Measurements from ENCODE around the gene GABBR2. TPM values are rescaled to one million over a fixed set of nuclear protein-coding genes. Genes with fewer than 3 reads are reported as not detected.

GABBR2 gene
- total RNA-seq, 2 donors from 2014 or later = 1.2 to 1.3 TPM

DNA sequence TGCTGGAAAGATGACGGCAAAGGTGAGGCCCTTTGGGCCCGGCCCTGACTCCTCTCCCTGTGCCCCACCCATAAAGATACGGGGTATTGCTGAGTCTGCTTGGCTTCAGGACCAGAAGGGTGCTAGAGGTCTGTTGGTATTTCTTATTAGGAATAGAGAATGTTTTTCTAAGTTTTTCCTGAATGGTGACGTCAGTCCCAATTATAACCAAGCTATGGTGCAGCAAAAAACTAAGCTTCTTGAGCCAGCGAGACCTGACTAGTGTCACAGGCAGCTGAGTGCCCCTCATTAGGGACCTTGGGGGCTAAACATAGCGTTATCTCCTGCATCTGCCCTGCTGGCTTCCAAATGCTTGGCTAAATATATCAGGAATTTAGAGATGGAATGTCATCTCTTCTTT, 302.3 kb downstream of the GABBR2 start:
- no peaks in the 10 kb centered on the region for H3K9me3 ChIP-seq (ENCODE audit: control insufficient read depth, low read length)
- no peak overlapping the region for H3K27ac ChIP-seq (ENCODE audit: low read depth, low read length)
- no peaks in the 10 kb centered on the region for H3K9me3 Mint-ChIP-seq
- no peak overlapping the region for H3K27ac Mint-ChIP-seq
- no peak overlapping the region for H3K4me3 ChIP-seq (ENCODE audit: low read length)
- no peaks in the 10 kb centered on the region for H3K4me1 ChIP-seq (ENCODE audit: control insufficient read depth, insufficient read depth, low read length)
- 93 to 95% methylated on average over 5 to 6 of the region's 6 CpGs for WGBS, 2 experiments (ENCODE audit: insufficient coverage in 1 of 2, insufficient read length in 1 of 2)
- peaks cover 2% of the 10 kb centered on the region for H3K27me3 Mint-ChIP-seq (ENCODE audit: insufficient read depth)
- H3K36me3 ChIP-seq (ENCODE audit: control insufficient read depth, insufficient read depth, low read length) = no peaks in the 10 kb centered on the region
- H3K9ac ChIP-seq (ENCODE audit: extremely low read depth, low read length, poor library complexity, severe bottlenecking) = no peak overlapping the region
- DNase-seq = no peak
- no peaks in the 10 kb centered on the region for H3K27me3 ChIP-seq (ENCODE audit: control insufficient read depth, insufficient read depth, low read length, poor library complexity, severe bottlenecking)
- H3K4me3 Mint-ChIP-seq = no peak overlapping the region
- H3K4me1 Mint-ChIP-seq = peaks cover 16% of the 10 kb centered on the region
- H3K36me3 Mint-ChIP-seq (ENCODE audit: low read depth) = no peaks in the 10 kb centered on the region
- TF ChIP-seq, protein P1, sequence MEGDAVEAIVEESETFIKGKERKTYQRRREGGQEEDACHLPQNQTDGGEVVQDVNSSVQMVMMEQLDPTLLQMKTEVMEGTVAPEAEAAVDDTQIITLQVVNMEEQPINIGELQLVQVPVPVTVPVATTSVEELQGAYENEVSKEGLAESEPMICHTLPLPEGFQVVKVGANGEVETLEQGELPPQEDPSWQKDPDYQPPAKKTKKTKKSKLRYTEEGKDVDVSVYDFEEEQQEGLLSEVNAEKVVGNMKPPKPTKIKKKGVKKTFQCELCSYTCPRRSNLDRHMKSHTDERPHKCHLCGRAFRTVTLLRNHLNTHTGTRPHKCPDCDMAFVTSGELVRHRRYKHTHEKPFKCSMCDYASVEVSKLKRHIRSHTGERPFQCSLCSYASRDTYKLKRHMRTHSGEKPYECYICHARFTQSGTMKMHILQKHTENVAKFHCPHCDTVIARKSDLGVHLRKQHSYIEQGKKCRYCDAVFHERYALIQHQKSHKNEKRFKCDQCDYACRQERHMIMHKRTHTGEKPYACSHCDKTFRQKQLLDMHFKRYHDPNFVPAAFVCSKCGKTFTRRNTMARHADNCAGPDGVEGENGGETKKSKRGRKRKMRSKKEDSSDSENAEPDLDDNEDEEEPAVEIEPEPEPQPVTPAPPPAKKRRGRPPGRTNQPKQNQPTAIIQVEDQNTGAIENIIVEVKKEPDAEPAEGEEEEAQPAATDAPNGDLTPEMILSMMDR (conservative IDR thresholded peaks at IDR 0.05) = no peak

DNA sequence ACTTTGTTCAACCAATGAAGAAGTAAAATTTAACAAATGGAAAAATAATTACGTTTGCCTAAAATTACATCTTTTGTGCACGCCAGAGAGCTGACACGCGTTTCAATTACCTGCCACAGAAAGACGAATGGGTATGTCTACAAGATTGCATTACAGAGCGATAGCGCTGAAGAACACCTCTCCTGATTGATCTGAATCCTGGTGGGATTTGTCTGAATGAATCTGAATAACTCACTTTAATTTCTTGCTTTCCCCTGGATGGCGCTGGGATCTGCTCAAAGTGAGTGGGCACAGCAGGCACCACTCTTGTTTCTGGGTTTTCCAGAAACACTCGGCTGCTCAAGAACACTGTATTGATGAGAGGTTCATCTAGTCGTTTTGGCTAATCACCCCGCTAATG, 304.5 kb downstream of the GABBR2 start:
- Histone ChIP-seq H3K36me3 (ENCODE audit: control insufficient read depth, insufficient read depth, low read length) (no peaks in the 10 kb centered on the region), H3K27ac (ENCODE audit: low read depth, low read length) (no peak overlapping the region), H3K9ac (ENCODE audit: extremely low read depth, low read length, poor library complexity, severe bottlenecking) (no peak overlapping the region), H3K4me1 (ENCODE audit: control insufficient read depth, insufficient read depth, low read length) (no peaks in the 10 kb centered on the region), H3K4me3 (ENCODE audit: low read length) (no peak overlapping the region), H3K9me3 (ENCODE audit: control insufficient read depth, low read length) (no peaks in the 10 kb centered on the region), H3K27me3 (ENCODE audit: control insufficient read depth, insufficient read depth, low read length, poor library complexity, severe bottlenecking) (no peaks in the 10 kb centered on the region)
- no peaks in the 10 kb centered on the region for H3K36me3 Mint-ChIP-seq (ENCODE audit: low read depth)
- H3K27ac Mint-ChIP-seq = no peak overlapping the region
- H3K4me3 Mint-ChIP-seq = no peak overlapping the region
- no peaks in the 10 kb centered on the region for H3K9me3 Mint-ChIP-seq
- DNase-seq = no peak
- TF ChIP-seq, protein P1 (conservative IDR thresholded peaks at IDR 0.05) = no peak
- WGBS, 2 experiments (ENCODE audit: insufficient coverage in 1 of 2, insufficient read length in 1 of 2) = 92 to 97% methylated on average over 11 of the region's 11 CpGs
- peaks cover 12% of the 10 kb centered on the region for H3K4me1 Mint-ChIP-seq
- H3K27me3 Mint-ChIP-seq (ENCODE audit: insufficient read depth) = peaks cover 3% of the 10 kb centered on the region

DNA sequence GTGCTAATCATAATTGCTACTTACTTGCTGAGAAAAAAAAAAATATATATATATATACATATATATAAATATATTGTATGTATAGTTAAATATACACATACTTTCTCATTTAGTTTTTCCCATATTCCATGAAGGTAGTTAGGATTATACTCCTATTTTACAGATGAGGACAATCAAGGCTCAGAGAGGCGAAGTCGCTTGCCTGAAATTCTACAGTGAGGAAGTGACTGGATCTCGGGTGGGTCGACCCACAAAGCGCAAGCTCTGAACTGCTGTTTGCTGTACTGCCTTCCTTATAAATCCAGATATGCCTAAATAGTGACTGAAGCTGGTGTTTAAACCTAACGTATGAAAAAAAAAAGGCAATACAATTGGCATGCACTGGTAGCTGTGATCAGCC, 305.0 kb downstream of the GABBR2 start:
- Mint-ChIP-seq H3K4me3 (no peak overlapping the region), H3K36me3 (ENCODE audit: low read depth) (no peaks in the 10 kb centered on the region), H3K9me3 (no peaks in the 10 kb centered on the region), H3K4me1 (peaks cover 12% of the 10 kb centered on the region), H3K27me3 (ENCODE audit: insufficient read depth) (peaks cover 1% of the 10 kb centered on the region), H3K27ac (no peak overlapping the region)
- Histone ChIP-seq H3K4me1 (ENCODE audit: control insufficient read depth, insufficient read depth, low read length) (no peaks in the 10 kb centered on the region), H3K4me3 (ENCODE audit: low read length) (no peak overlapping the region), H3K27me3 (ENCODE audit: control insufficient read depth, insufficient read depth, low read length, poor library complexity, severe bottlenecking) (no peaks in the 10 kb centered on the region), H3K9ac (ENCODE audit: extremely low read depth, low read length, poor library complexity, severe bottlenecking) (no peak overlapping the region), H3K9me3 (ENCODE audit: control insufficient read depth, low read length) (no peaks in the 10 kb centered on the region), H3K27ac (ENCODE audit: low read depth, low read length) (no peak overlapping the region), H3K36me3 (ENCODE audit: control insufficient read depth, insufficient read depth, low read length) (no peaks in the 10 kb centered on the region)
- TF ChIP-seq, protein P1 (conservative IDR thresholded peaks at IDR 0.05) = no peak
- 97% methylated on average over 6 of the region's 6 CpGs; no CpG with 5 or more reads in 1 of the 2 experiments for WGBS, 2 experiments (ENCODE audit: insufficient coverage in 1 of 2, insufficient read length in 1 of 2)
- DNase-seq = no peak
